Activated CD8-positive, alpha-beta memory T cell treated with anti-CD3 and anti-CD28 coated beads, Interleukin-2, amount 10 ng/mL, durations not matched to agents 7 days and 5 days (primary cell): Measurements from ENCODE around the gene LRRC49. TPM values are rescaled to one million over a fixed set of nuclear protein-coding genes. Genes with fewer than 3 reads are reported as not detected.
"Not testable (repeated sequence)": the region's sequence is repeated elsewhere in the genome, so short reads cannot be mapped to it uniquely, and the experiment has no call there.

Source experiments
- ATAC-seq: fragments of 150-1000 bp; cut with Tn5 transposase; one replicate; pipeline ENCODE4 v1.10.0; 2021; ENCODE audit warnings: moderate library complexity
- CTCF ChIA-PET: fragments of 350-600 bp; sonication (Branson Sonifier 250); formaldehyde crosslinking; loops from one replicate; lab custom pipeline; 2021; ENCODE audit warnings: antibody characterized with exemption; lab: Charles Lee
- DNase-seq: peaks from one replicate; pipeline ENCODE4 v3.0.0-alpha.2; 2020
- H3K27ac Mint-ChIP-seq: one replicate; pipeline ENCODE4 v1.8.0; 2021; ENCODE audit warnings: mild to moderate bottlenecking, mixed read lengths
- H3K27me3 Mint-ChIP-seq: one replicate; pipeline ENCODE4 v1.8.0; 2021; ENCODE audit warnings: mixed read lengths
- H3K36me3 Mint-ChIP-seq: one replicate; pipeline ENCODE4 v1.8.0; 2021; ENCODE audit warnings: mild to moderate bottlenecking, mixed read lengths
- H3K4me1 Mint-ChIP-seq: one replicate; pipeline ENCODE4 v1.8.0; 2021; ENCODE audit warnings: mixed read lengths
- H3K4me3 Mint-ChIP-seq: one replicate; pipeline ENCODE4 v1.8.0; 2021; ENCODE audit warnings: mild to moderate bottlenecking, moderate library complexity, mixed read lengths
- H3K9me3 Mint-ChIP-seq: one replicate; pipeline ENCODE4 v1.8.0; 2022; ENCODE audit warnings: low read depth, mixed read lengths
- total RNA-seq, 2 experiments: library from RNA; stranded (reverse); gene quantifications; one replicate each; pipeline ENCODE4 v1.2.3, GENCODE V29; 2021

LRRC49 gene
- total RNA-seq, 2 experiments from 2014 or later: 0.66 TPM; not detected in 1

GRCh38 chr15:70917955-70918354 is 25.3 kb downstream of the LRRC49 start:
- no peaks in the 10 kb centered on the region for H3K36me3 Mint-ChIP-seq
- CTCF ChIA-PET: no interaction called here

DNA sequence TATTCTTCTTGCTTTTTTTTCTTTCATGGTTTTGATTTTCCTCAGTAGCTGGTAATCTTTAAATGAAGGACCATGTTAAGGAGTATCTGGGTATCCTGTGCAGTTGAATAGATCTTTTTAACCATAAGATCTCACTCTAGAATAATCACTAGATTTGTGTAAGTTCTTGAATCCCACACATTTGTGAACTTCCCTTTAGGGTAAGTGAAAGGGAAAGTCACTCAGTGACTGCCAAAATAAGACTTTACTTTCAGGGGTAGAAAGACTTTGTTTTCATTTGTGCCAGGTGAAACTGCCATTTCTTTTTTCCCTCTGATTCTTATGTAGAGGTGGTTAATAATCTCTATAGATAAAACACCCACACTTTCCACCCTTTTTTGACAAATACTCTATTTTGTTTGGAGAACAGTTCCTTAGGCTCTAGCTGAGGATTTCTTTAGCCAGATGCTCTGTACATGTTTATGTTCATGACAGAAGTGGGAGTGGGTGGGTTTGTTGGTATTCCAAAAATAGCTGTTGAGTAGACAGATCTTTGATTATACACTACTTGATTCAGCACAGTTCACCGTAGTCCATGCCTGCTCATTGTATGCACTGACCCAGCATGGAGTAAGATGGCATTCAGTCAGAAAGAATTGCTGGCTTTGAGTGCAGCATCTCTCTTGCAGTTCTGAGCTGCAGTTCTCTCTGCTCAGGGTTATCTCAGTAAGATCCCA is 28.5 kb downstream of the LRRC49 start:
- no peaks in the 10 kb centered on the region for H3K4me1 Mint-ChIP-seq
- CTCF ChIA-PET: no interaction called here
- H3K4me3 Mint-ChIP-seq: no peak overlapping the region
- DNase-seq (no peak), ATAC-seq (no peak)
- H3K36me3 Mint-ChIP-seq: no peaks in the 10 kb centered on the region
- peaks cover 41% of the 10 kb centered on the region for H3K27me3 Mint-ChIP-seq
- H3K27ac Mint-ChIP-seq: no peak overlapping the region
- H3K9me3 Mint-ChIP-seq: no peaks in the 10 kb centered on the region

More at GRCh38 chr15:70917955-70918354, 25.3 kb downstream of the LRRC49 start:
- H3K4me3 Mint-ChIP-seq: no peak overlapping the region
- H3K27ac Mint-ChIP-seq: no peak overlapping the region
- ATAC-seq: no peak
- DNase-seq: no peak
- no peaks in the 10 kb centered on the region for H3K4me1 Mint-ChIP-seq
- peaks cover 30% of the 10 kb centered on the region for H3K27me3 Mint-ChIP-seq
- H3K9me3 Mint-ChIP-seq: no peaks in the 10 kb centered on the region

DNA sequence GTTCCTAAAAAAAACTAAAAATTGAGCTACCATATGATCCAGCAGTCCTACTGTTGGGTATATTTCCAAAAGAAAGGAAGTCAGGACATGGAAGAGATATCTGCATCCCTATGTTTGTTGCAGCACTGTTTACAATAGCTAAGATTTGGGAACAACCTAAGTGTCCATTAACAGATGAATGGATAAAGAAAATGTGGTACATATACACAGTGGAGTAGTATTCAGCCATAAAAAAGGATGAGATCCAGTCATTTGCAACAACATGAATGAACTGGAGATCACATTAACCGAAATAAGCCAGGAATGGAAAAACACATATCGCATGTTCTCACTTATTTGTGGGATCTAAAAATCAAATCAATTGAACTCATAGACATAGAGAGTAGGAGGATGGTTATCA is 29.5 kb downstream of the LRRC49 start:
- Mint-ChIP-seq H3K27me3 (peaks cover 47% of the 10 kb centered on the region), H3K36me3 (no peaks in the 10 kb centered on the region), H3K9me3 (no peaks in the 10 kb centered on the region), H3K27ac (no peak overlapping the region), H3K4me1 (no peaks in the 10 kb centered on the region), H3K4me3 (no peak overlapping the region)
- ATAC-seq (no peak), DNase-seq (no peak)
- CTCF ChIA-PET: no interaction called here

- CTCF ChIA-PET: no interaction called here
- ATAC-seq: no peak
Observed at GRCh38 chr15:70923311-70924080, 30.9 kb downstream of the LRRC49 start.

DNA sequence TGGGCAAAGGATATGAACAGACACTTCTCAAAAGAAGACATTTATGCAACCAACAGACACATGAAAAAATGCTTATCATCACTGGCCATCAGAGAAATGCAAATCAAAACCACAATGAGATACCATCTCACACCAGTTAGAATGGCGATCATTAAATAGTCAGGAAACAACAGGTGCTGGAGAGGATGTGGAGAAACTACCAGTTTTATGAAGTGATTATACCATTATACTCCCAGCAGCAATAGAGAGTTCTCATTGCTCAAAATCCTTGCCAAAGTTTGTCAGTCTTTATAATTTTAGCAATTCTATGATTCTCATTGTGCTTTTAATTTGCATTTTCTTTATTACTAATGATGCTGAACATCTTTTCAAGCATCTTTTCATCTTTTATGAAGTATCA is 34.3 kb downstream of the LRRC49 start:
- ATAC-seq, H3K27ac Mint-ChIP-seq, H3K4me1 Mint-ChIP-seq, DNase-seq, H3K4me3 Mint-ChIP-seq, H3K36me3 Mint-ChIP-seq, H3K9me3 Mint-ChIP-seq, CTCF ChIA-PET: not testable (repeated sequence)
- H3K27me3 Mint-ChIP-seq: peaks cover 37% of the 10 kb centered on the region

More at GRCh38 chr15:70923311-70924080, 30.9 kb downstream of the LRRC49 start:
- no peak overlapping the region for H3K27ac Mint-ChIP-seq
- no peaks in the 10 kb centered on the region for H3K9me3 Mint-ChIP-seq
- DNase-seq: no peak
- peaks cover 48% of the 10 kb centered on the region for H3K27me3 Mint-ChIP-seq
- no peaks in the 10 kb centered on the region for H3K4me1 Mint-ChIP-seq
- no peaks in the 10 kb centered on the region for H3K36me3 Mint-ChIP-seq
- no peak overlapping the region for H3K4me3 Mint-ChIP-seq

GRCh38 chr15:70931821-70932220 is 39.2 kb downstream of the LRRC49 start:
- Mint-ChIP-seq H3K27ac (no peak overlapping the region), H3K9me3 (no peaks in the 10 kb centered on the region), H3K27me3 (peaks cover 21% of the 10 kb centered on the region), H3K4me3 (no peak overlapping the region), H3K36me3 (no peaks in the 10 kb centered on the region), H3K4me1 (no peaks in the 10 kb centered on the region)
- no peak for DNase-seq
- CTCF ChIA-PET: interaction anchor here (0.7 kb wide), 1 partner anchor 21 kb away, joined by 3 read pairs; no protein-coding TSS in a partner anchor
- no peak for ATAC-seq

- CTCF ChIA-PET: interaction anchor here (0.7 kb wide), 1 partner anchor 21 kb away, joined by 3 read pairs; no protein-coding TSS in a partner anchor
- Mint-ChIP-seq H3K27me3 (peaks cover 18% of the 10 kb centered on the region), H3K36me3 (no peaks in the 10 kb centered on the region), H3K4me1 (no peaks in the 10 kb centered on the region), H3K9me3 (no peaks in the 10 kb centered on the region), H3K27ac (no peak overlapping the region), H3K4me3 (no peak overlapping the region)
- DNase-seq: no peak
- no peak for ATAC-seq
Observed at GRCh38 chr15:70932397-70932796, 39.8 kb downstream of the LRRC49 start.

- DNase-seq (no peak), ATAC-seq (no peak)
- CTCF ChIA-PET: no interaction called here
- no peaks in the 10 kb centered on the region for H3K9me3 Mint-ChIP-seq
- peaks cover 15% of the 10 kb centered on the region for H3K27me3 Mint-ChIP-seq
- no peaks in the 10 kb centered on the region for H3K4me1 Mint-ChIP-seq
- H3K36me3 Mint-ChIP-seq: no peaks in the 10 kb centered on the region
- no peak overlapping the region for H3K27ac Mint-ChIP-seq
- H3K4me3 Mint-ChIP-seq: no peak overlapping the region
Observed at GRCh38 chr15:70933411-70933810, 40.8 kb downstream of the LRRC49 start.

DNA sequence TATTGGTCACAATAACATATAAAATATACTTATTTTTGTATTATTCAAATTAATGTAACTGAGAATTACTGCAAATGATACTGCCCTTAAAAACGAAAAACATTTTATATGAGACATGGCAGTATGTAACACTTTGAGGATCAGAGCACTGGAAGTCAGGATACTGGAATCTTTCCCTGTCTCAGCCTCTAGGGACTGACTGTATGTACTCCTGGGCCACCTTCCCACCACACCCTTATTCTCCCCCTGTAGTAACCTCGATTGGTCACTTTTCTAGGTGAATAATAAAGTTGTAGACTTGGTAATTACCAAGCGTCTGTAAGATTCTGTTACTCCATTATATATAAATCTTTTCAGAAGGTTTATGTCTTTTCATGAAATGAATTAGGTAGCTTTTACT is 43.0 kb downstream of the LRRC49 start:
- Mint-ChIP-seq H3K36me3 (no peaks in the 10 kb centered on the region), H3K27ac (no peak overlapping the region), H3K4me1 (no peaks in the 10 kb centered on the region), H3K27me3 (peaks cover 10% of the 10 kb centered on the region), H3K4me3 (no peak overlapping the region), H3K9me3 (no peaks in the 10 kb centered on the region)
- DNase-seq: no peak
- ATAC-seq: no peak
- CTCF ChIA-PET: interaction anchor here (0.8 kb wide), 1 partner anchor 66 kb away, joined by 3 read pairs; no protein-coding TSS in a partner anchor

DNA sequence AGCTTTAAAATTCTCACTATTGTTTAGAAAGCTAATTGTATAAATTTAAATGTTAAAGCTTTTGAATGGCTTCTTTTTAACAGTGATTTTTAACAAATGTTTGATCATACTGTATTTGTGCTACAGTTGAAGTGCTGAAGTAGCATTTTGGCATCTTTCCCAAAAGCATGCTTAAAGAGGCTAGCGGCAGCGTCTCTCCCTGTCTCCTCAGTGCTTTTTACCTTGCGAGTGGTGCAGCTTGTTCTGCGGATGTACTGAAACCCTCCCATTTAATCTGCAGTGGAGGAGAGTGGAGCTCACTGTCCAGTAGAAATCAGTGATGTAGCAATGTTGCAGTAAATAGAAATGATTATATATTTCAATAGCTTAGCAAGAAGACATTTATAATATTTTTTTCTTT is 43.7 kb downstream of the LRRC49 start:
- H3K27me3 Mint-ChIP-seq: peaks cover 10% of the 10 kb centered on the region
- H3K4me3 Mint-ChIP-seq: no peak overlapping the region
- no peaks in the 10 kb centered on the region for H3K9me3 Mint-ChIP-seq
- CTCF ChIA-PET: interaction anchor here (0.8 kb wide), 1 partner anchor 66 kb away, joined by 3 read pairs; no protein-coding TSS in a partner anchor
- DNase-seq: no peak
- ATAC-seq: no peak
- no peak overlapping the region for H3K27ac Mint-ChIP-seq
- no peaks in the 10 kb centered on the region for H3K4me1 Mint-ChIP-seq
- H3K36me3 Mint-ChIP-seq: no peaks in the 10 kb centered on the region

GRCh38 chr15:70943285-70943684 is 50.7 kb downstream of the LRRC49 start:
- DNase-seq, H3K36me3 Mint-ChIP-seq, H3K9me3 Mint-ChIP-seq, H3K27me3 Mint-ChIP-seq, H3K4me3 Mint-ChIP-seq, CTCF ChIA-PET, H3K27ac Mint-ChIP-seq, H3K4me1 Mint-ChIP-seq, ATAC-seq: not testable (repeated sequence)

DNA sequence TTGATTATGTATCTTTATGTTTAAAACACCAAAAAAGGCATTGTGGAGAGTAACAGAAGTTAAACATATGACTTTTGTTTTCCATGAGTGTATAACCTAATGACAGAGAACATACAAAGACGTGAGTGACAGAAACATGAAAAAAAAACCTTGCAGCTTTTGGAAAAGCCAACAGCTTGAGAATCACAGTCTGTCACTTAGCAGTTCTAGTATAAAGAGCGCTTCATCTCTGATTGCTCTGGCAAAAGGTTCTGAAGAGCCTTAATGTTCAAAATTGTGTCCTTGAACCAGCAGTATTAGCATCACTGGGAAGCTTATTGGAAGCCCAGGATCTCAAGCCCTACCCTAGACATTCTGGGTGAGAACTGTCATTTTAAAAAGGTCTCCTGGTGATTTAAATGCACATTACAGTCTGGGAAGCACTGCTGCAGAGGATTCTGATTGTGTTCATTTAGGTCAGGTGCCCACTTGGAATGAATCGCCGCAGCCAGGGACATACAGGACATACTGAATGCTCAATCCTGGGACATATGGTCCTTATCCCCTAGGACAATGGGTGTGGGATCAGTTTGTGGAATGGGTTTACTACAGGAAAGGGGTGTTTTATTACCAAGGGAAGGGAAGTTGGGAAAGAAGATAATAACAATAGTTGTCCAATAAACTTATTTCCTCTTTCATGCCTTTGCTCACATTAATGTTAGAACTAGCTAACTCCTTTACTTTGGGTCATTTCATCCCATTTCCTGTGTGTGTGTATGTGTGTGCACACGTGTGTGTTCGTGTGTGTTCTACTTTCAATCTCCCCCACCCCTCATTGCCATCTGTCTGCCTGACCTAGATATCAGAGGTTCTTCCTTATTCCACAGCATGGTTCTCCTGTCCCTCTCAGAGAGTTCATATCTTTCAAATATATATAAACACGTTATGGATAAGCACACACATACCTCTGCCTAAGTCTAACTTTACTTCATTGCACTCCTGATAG is 55.0 kb downstream of the LRRC49 start:
- DNase-seq: no peak
- Mint-ChIP-seq H3K4me3 (no peak overlapping the region), H3K4me1 (no peaks in the 10 kb centered on the region), H3K9me3 (no peaks in the 10 kb centered on the region), H3K36me3 (no peaks in the 10 kb centered on the region), H3K27me3 (peaks cover 6% of the 10 kb centered on the region), H3K27ac (no peak overlapping the region)
- no peak for ATAC-seq
- CTCF ChIA-PET: no interaction called here

DNA sequence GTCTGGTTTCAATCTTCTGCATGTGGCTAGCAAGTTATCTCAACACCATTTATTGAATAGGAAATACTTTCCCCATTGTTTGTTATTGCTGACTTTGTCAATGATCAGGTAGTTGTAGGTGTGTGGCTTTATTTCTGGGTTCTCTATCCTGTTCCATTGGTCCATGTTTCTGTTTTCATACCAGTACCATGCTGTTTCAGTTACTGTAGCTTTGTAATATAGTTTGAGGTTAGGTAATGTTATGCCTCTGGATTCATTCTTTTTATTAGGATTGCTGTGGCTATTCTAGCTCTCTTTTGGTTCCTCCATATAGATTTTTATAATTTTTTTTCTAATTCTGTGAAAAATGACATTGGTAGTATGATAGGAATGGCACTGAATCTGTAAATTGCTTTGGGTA is 58.3 kb downstream of the LRRC49 start:
- DNase-seq (no peak), ATAC-seq (no peak)
- Mint-ChIP-seq H3K36me3 (no peaks in the 10 kb centered on the region), H3K9me3 (no peaks in the 10 kb centered on the region), H3K4me3 (no peak overlapping the region), H3K4me1 (no peaks in the 10 kb centered on the region), H3K27me3 (peaks cover 9% of the 10 kb centered on the region), H3K27ac (no peak overlapping the region)
- CTCF ChIA-PET: no interaction called here
